Measurements from ENCODE around the gene KCTD6. TPM values are rescaled to one million over a fixed set of nuclear protein-coding genes. Genes with fewer than 3 reads are reported as not detected.

The KCTD6 gene
- total and polyA plus RNA-seq, 2 experiments from 2014 or later = 28.3 to 34.6 TPM

Other genes starting within 250 kb of the KCTD6 start
- 14.4 and 18.6 TPM in 2 replicates for gene RPP14, start 185.9 kb upstream of the KCTD6 start, total RNA-seq (2014; rRNA removed; shearing (Covaris generic))
- 10.5 and 11.7 TPM in 2 replicates for gene RPP14, start 185.9 kb upstream of the KCTD6 start, polyA plus RNA-seq (2016; fragmentation: Nextera tagmentation; extraction: Ambion mirVana)
- 8.7 and 19.3 TPM in 2 replicates for gene HTD2, start 185.6 kb upstream of the KCTD6 start, total RNA-seq (2014; rRNA removed; shearing (Covaris generic))
- 22.0 and 24.2 TPM in 2 replicates for gene HTD2, start 185.6 kb upstream of the KCTD6 start, polyA plus RNA-seq (2016; fragmentation: Nextera tagmentation; extraction: Ambion mirVana)
- gene PXK, start 159.2 kb upstream of the KCTD6 start, total RNA-seq (2014; rRNA removed; shearing (Covaris generic)) = 6.5 and 9.1 TPM in 2 replicates
- 6.4 and 7.0 TPM in 2 replicates for gene PXK, start 159.2 kb upstream of the KCTD6 start, polyA plus RNA-seq (2016; fragmentation: Nextera tagmentation; extraction: Ambion mirVana)
- 153 and 222 TPM in 2 replicates for gene PDHB, start 58.3 kb upstream of the KCTD6 start, total RNA-seq (2014; rRNA removed; shearing (Covaris generic))
- gene PDHB, start 58.3 kb upstream of the KCTD6 start, polyA plus RNA-seq (2016; fragmentation: Nextera tagmentation; extraction: Ambion mirVana) = 161 and 172 TPM in 2 replicates
- 0.31 and 1.1 TPM in 2 replicates for gene ACOX2, start 45.1 kb downstream of the KCTD6 start, total RNA-seq (2014; rRNA removed; shearing (Covaris generic))
- gene ACOX2, start 45.1 kb downstream of the KCTD6 start, polyA plus RNA-seq (2016; fragmentation: Nextera tagmentation; extraction: Ambion mirVana) = 1.9 and 2.9 TPM in 2 replicates
- gene FAM107A, start 85.3 kb downstream of the KCTD6 start, total RNA-seq (2014; rRNA removed; shearing (Covaris generic)) = 0.89 and 1.0 TPM in 2 replicates
- gene FAM107A, start 85.3 kb downstream of the KCTD6 start, polyA plus RNA-seq (2016; fragmentation: Nextera tagmentation; extraction: Ambion mirVana) = 0.61 and 1.1 TPM in 2 replicates
- gene FAM3D, start 174.7 kb downstream of the KCTD6 start, total RNA-seq (2014; rRNA removed; shearing (Covaris generic)) = not detected in 2 replicates
- gene FAM3D, start 174.7 kb downstream of the KCTD6 start, polyA plus RNA-seq (2016; fragmentation: Nextera tagmentation; extraction: Ambion mirVana) = 0.26 TPM in 1 of 2 replicates, not detected in the other